ENCODE data around the gene TRIM66. TPM values are rescaled to one million over a fixed set of nuclear protein-coding genes. Genes with fewer than 3 reads are reported as not detected.

TRIM66 gene
- total RNA-seq, 1 donor: 11.8 TPM

DNA sequence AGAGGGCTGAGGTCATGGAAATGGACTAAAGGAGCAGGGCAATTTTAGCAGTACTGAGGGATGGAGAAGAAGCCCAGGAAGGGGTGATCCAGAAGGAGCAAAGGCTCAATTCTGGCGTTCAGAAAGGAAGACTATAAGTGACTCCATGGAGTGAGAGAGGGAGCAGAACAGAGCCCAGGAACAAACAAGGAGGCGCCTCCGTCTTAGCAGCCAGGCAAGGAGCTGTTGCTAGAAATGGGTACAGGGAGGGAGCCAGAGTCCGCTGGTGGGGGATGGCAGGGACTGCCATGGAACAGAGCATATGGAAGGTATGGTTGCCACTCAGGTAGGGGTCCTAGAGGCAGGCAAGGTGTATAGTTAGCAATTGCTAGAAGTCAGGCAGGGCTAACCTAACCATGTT lies 68.0 kb downstream of the TRIM66 start:
- no peak for DNase-seq (ENCODE audit: low read depth in 2 of 3, low spot score in 2 of 3)

GRCh38 chr11:8613036-8613435 lies 69.4 kb downstream of the TRIM66 start:
- no peak for DNase-seq (ENCODE audit: low read depth in 2 of 3, low spot score in 2 of 3)

DNA sequence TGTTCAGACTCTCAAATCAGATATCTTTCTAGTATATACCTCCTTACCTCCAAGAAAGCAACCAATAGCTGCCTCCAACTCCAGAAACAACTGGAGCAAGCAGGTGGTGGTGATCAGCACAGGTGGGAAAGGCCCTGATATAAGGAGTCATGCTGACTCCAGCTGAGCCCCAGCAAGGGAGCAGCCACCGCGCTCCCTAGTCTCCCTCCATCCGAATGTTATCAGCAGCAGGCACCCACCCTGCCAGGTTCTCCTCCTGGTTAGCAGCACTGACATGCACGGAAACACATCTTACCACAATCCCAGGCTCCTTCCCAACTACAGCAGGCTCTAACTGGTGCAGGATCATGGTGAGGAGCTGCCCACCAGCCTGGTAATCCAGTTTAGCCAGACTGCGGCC lies 69.9 kb downstream of the TRIM66 start:
- no peak for DNase-seq (ENCODE audit: low read depth in 2 of 3, low spot score in 2 of 3)

DNA sequence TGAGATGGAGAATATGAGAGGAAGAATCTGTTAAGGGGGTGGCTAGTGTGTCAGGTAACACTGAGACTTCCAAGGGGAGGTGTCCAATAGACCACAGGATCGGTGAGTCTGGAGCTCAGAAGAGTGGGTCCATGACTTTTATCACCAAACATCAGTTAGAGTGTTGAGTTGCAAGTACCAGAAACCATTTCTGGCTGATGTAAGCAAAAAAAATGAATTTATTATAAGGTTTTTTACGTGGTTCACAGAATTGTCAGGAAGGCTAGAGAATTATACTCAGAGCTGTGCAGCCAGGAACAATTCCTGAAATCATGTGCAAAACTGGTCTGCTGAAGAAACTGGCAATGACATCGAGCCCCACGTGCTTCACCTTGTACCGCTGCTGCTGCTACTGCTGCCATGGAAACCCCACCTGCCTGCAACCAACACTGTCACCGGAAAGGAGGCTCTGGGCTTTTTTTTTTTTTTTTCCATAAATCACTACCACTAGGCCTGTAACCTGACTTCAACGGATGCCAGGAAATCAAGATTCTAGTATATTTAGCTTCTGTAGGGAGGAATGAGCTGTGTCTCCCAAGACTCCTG lies 71.8 kb downstream of the TRIM66 start:
- DNase-seq (ENCODE audit: low read depth in 2 of 3, low spot score in 2 of 3): peak in 1 of 3 donors; percentile 42

- no peak for DNase-seq (ENCODE audit: low read depth in 2 of 3, low spot score in 2 of 3)
These were observed 73.8 kb downstream of the TRIM66 start for GRCh38 chr11:8608652-8609051.

DNA sequence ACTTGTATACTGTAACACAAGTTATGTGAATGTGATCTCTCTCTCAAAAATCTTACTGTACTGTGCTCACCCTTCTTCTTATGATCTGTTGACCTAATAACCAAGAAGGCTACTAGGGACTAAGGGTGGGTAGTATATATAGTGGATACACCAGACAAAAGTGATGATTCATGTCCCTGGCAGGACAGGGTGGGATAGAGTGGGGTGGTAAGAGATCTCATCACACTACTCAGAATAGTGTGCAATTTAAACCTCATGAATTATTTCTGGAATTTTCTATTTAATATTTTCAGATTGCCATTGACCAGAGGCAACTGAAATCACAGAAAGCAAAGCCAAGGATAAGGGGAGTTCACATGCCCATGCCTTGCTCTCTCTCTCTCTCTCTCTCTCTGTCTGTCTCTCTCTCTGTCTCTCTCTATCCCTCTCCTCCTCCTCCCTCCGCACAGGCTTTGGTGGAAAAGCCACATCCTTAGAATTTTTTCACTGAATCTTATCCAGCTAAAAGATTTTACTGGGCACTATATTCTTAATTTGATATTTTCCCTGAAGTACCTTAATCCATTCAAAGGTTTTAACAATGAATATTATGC lies 76.4 kb downstream of the TRIM66 start:
- DNase-seq (ENCODE audit: low read depth in 2 of 3, low spot score in 2 of 3): no peak

DNA sequence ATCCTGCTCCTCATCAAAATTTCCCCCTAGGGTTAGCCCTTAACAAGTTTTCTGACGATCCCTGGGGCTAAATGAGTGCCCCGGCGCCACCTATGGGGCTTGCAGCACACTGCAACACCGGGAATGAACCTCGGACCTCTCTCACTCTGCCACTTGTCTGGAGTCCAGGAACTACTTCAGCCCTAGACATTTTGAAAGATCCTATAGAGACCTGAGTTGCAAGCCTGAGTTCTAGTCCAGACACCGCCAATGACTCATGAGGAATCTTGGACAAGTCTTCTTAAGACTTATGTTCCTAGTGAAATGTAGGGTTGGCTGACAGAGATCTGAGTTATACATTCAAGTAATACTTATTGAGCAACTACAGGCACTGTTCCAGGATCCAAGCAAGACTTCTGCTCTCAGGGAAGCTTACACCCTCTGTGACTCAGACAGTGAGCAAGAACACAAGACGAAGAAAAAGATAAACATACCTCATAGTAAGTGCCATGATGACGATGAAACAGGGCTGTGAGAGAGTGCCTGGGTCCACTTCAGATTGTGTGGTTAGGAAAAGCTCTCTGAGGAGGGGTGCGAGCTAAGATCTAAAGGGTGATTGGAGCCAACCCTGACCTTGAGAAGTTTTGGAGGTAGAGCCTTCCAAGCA lies 78.3 kb downstream of the TRIM66 start:
- peak in 2 of 3 donors; percentile 43 to 67 for DNase-seq (ENCODE audit: low read depth in 2 of 3, low spot score in 2 of 3)

DNA sequence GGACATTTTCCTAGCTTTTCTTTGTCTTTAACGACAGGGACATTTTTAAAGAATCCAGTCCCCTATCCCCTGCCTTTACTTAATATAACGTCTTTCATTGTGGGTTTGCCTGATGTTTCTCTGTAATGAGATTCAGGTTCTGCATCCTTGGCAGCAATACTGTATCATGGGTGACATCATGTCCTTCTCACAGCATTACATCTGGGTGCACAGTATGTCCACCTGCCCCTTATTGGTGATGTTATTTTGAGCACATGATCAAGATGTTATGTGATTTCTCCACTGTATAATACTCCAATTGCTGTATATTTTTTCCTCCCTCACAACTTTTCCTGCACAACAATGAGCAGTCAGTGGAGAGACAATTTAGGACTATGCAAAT lies 78.8 kb downstream of the TRIM66 start:
- DNase-seq (ENCODE audit: low read depth in 2 of 3, low spot score in 2 of 3): no peak

- no peak for DNase-seq (ENCODE audit: low read depth in 2 of 3, low spot score in 2 of 3)
These were observed 80.9 kb downstream of the TRIM66 start for GRCh38 chr11:8601376-8602133.

DNA sequence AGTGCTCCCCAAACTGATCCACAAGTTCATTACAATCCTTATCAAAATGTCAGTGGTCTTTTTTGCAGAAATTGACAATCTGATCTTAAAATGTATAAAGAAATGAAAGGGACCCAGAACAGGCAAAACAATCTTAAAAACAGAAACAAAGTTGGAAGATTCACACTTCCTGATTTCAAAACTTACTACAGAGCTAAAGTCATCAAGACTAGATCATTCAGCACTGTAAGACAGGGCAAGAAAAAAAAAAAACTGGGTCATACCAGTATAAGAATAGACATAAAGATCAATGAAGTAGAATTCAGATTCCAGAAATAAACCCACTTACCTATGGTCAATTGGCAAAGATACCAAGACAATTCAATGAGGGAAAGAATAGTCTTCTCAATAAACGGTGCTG lies 84.0 kb downstream of the TRIM66 start:
- DNase-seq (ENCODE audit: low read depth in 2 of 3, low spot score in 2 of 3): no peak

DNA sequence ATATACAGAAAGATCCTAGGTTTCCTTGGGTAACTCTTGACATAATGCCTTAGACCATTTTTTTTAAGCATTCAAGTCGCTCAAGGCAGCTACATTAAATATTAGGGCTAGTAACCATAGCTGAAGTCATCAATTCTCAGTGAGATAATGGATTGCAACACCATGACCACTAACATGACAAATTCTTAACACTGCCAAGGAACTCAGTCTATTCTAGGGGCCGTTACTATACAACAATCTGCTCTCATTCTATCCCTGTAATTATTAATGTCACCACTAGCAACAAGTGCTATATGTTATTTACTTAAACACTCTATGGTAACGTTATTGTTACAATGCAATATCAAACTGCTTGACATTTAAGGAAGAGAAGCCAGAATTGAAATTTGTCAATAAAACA lies 85.3 kb downstream of the TRIM66 start:
- no peak for DNase-seq (ENCODE audit: low read depth in 2 of 3, low spot score in 2 of 3)

DNA sequence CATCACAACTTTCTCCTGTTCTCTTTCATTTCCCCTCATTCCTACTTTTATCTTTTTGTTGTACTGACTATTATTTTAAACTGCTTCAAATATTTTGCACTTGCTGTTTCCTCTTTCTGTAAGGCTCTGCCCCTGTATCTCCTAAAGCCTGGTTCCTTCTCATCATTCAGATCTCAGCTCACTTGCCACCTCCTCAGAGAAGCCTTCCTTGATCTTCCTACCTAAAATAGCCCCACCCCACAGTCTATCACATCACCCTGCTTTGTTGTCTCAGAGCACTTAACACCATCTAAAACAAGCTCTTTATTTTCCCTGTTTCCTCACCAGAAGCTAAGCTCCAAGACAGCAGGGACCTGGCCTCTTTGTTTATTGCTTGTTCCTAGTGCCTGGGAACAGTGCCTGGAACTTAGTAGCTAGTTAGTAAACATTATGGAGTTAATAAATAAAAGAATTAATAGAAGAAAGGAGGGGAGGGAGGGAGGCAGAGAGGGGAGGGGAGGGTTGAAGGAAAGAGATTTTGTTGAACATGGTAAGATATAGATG lies 85.9 kb downstream of the TRIM66 start:
- DNase-seq (ENCODE audit: low read depth in 2 of 3, low spot score in 2 of 3): no peak

GRCh38 chr11:8593935-8594909 lies 88.2 kb downstream of the TRIM66 start, which contains the start of gene STK33:
Gene STK33, minus strand, starts transcription at chr11:8594228. Its CDS starts 119,323 bp downstream, at chr11:8474905.
- peak in 2 of 3 donors; percentile 66 to 67 for DNase-seq (ENCODE audit: low read depth in 2 of 3, low spot score in 2 of 3)

DNA sequence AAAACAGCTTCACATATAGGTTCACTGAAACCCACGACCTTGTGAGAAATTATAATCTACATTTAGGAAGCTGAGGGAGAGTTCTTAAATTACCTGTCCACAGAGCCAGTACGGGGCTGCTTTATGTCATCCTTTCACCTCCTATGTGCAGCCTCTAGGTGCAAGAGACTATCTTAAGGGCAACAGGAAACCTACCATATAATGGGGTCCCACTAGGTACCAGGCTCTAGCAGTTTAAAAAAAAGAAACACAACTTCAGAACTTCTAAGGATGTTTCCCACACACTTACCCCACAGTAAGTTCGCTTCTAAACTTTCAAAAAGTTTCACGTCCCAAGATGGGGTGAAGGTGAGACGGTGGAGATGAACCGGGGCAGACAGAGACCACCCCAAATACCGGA lies 89.0 kb downstream of the TRIM66 start:
- no peak for DNase-seq (ENCODE audit: low read depth in 2 of 3, low spot score in 2 of 3)

DNA sequence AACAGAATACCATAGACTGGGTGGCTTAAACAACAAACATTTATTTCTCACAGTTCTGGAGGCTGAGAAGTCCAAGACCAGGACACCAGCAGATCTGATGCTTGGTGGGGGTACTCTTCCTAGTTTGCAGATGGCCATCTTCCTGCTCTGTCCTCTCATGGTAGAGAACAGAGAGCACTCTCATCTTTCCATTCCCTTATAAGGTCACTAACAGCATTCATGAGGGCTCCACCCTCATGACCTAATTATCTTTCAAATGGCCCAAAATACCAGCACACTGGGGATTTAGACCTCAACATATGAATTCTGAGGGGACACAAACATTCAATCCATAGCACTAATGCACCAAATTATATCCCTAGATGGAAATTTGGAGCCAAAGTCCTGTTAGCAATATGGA lies 94.5 kb downstream of the TRIM66 start:
- no peak for DNase-seq (ENCODE audit: low read depth in 2 of 3, low spot score in 2 of 3)

DNA sequence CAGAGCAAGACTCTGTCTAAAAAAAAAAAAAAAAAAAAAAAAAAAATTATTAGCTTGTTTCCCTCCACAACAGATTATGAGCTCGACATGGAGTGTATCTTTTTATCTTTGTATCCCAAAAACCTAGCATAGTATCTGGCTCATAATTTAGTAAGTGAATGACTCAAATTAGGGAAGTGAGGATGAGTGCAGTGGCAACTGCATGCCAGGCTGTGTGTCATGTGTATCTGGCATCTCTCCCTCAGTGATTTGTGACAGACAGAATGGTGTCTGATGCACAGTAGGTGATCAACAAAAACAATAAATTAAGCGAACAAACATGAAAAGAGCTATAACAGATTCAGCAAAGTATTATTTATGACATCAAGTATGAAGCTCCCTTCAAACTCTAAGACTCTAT lies 95.7 kb downstream of the TRIM66 start:
- DNase-seq (ENCODE audit: low read depth in 2 of 3, low spot score in 2 of 3): no peak

- no peak for DNase-seq (ENCODE audit: low read depth in 2 of 3, low spot score in 2 of 3)
These were observed 96.3 kb downstream of the TRIM66 start for GRCh38 chr11:8586184-8586583.

DNA sequence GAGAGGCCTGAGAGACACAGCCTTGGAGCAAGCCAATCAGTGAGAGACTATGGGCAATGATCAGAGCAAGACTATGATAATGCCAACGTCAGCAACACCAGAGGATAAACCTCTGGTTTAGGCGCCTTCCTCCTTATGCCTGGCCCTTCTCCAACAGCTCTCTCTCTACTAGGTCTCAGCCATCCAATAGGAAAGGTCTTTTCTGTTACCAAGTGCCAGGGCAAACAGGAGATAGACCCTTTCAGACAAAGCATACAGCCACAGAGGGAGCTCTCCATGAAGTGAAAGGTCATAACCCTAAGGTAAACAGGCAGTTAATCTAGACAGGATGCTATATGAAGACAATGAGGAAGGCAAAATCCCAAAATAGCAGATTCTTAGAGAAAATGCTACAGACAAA lies 98.0 kb downstream of the TRIM66 start:
- peak in 1 of 3 donors; percentile 19 for DNase-seq (ENCODE audit: low read depth in 2 of 3, low spot score in 2 of 3)

- DNase-seq (ENCODE audit: low read depth in 2 of 3, low spot score in 2 of 3): no peak
These were observed 98.4 kb downstream of the TRIM66 start for GRCh38 chr11:8584082-8584481.

GRCh38 chr11:8581300-8581699 lies 101.2 kb downstream of the TRIM66 start:
- no peak for DNase-seq (ENCODE audit: low read depth in 2 of 3, low spot score in 2 of 3)
